Measurements from ENCODE around the gene CCDC51. TPM values are rescaled to one million over a fixed set of nuclear protein-coding genes. Genes with fewer than 3 reads are reported as not detected.

The CCDC51 gene
- total RNA-seq, 2 experiments from 2014 or later: 24.3 to 24.4 TPM

DNA sequence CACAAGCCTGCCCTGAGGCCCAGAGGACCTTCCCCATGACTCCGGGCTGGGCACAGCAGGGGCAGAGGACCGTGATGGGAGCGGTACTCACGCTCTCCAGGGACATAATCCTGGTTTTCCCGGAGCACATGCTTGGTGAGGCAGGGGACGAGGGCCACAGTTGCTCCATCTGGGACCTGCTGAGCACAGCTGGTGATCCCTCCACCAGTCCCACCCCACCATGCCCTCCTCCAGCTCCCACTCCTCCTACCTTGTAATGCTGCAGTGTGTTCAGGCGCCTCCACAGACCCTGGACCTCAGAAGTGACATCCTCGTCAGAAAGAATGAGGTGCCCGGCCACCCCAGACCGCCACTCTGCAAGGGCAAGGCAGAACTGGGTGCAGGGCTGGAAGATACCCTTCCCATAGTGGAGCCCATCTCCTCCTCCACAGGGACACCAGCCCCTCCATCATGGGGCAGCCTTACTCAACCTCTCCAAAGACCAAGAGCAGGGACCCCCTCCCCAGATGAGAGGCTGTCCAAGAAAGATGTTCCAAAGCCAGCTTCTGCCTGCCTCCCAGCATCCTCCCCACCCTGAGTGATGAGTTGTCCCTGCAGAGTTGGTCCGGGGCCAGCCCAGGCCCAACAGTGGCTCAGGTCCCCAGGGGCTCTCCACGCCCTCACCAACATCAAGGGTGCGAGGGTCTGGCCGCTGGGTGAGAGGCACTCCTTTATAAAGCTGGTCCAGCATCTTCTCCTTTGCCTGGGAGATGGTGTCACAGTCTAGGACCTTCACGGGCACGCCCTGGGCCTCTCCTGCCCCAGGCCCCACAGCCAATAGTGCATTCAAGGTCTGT lies 29.5 kb downstream of the CCDC51 start:
- Mint-ChIP-seq H3K9me3 (no peaks in the 10 kb centered on the region), H3K4me3 (no peak overlapping the region), H3K27me3 (no peaks in the 10 kb centered on the region), H3K36me3 (no peaks in the 10 kb centered on the region), H3K27ac (no peak overlapping the region), H3K4me1 (ENCODE audit: low read depth) (no peaks in the 10 kb centered on the region)
- DNase-seq: no peak
- intact Hi-C loops (cut with micrococcal nuclease): no loop called here
- POLR2A ChIA-PET: no interaction called here
- CTCF ChIA-PET: interaction anchor here (3.4 to 3.6 kb wide), 2 partner anchors 10 to 26 kb away, joined by 13 to 14 read pairs; no protein-coding TSS in a partner anchor

DNA sequence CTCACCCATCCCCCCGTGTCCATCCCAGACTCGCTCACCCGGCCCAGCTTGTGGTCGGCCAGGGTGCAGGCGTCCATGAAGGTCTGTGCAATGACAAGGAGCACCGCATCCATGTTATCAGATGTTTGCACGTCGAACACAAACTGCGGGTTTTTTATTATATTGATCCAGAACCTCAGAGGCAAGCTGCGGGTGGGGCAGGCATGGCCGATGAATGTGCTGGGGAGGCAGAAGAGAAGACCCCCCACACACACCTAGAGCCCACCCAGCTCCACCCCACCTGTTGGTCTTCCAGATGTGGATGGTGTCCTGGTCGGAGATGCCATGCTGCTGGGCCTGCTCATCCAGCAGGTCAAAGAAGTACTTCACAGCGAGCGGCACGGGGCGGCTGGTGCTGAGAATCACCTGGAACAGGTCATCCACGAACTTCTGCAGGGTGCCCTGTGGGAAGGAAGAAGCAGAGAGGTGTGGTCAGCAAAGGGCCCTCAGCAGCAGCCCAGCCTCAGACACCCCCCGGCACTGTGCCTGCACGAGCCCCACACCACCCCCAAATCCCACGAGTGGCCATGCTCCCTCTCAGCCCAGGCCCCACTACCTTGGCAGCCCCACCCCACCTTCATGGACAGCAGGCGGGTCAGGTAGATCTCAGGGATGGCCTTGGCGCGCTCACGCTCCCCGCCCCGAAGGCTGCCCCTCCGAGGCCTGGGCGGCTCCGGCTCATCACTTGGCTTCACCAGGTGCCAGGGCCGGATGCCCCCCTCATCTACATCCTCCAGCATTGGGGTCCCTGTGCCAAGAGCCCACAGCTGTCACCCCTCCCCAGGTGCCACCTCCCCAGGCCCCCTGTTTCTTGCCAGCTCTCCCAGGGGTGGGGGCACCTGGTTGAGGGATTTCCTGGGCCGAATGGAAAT lies 30.4 kb downstream of the CCDC51 start:
- CTCF ChIA-PET: interaction anchor here (2.8 to 3.6 kb wide), 2 partner anchors 9 to 26 kb away, joined by 14 to 25 read pairs; no protein-coding TSS in a partner anchor
- H3K27me3 Mint-ChIP-seq: no peaks in the 10 kb centered on the region
- H3K4me1 Mint-ChIP-seq (ENCODE audit: low read depth): no peaks in the 10 kb centered on the region
- DNase-seq: peak; percentile 3
- no peaks in the 10 kb centered on the region for H3K9me3 Mint-ChIP-seq
- POLR2A ChIA-PET: no interaction called here
- no peaks in the 10 kb centered on the region for H3K36me3 Mint-ChIP-seq
- no peak overlapping the region for H3K4me3 Mint-ChIP-seq
- intact Hi-C loops (cut with micrococcal nuclease): no loop called here
- no peak overlapping the region for H3K27ac Mint-ChIP-seq

DNA sequence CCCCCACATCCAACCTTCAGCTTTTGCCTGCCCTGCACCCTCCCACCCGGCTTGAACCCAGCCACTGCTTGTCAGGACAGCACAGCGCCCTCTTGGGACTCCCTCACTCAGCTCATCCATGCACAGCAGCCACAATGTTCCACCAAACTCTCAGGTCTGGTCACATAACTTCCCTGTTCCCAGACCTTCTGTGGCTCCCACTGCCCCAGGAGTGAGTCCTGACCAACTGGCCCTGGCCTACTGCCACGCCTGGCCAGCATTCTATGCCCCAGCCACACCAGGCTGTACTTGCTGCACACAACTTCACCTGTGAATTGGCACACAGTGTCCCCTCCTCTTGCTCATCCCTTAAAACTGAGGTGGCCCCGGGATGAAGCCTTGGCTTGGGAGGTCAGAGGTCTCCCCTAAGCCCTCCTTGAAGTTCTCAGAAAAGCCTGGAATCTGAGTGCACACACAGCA lies 31.1 kb downstream of the CCDC51 start:
- H3K27ac Mint-ChIP-seq: no peak overlapping the region
- peak; percentile 15 for DNase-seq
- H3K4me1 Mint-ChIP-seq (ENCODE audit: low read depth): no peaks in the 10 kb centered on the region
- POLR2A ChIA-PET: no interaction called here
- no peaks in the 10 kb centered on the region for H3K9me3 Mint-ChIP-seq
- no peak overlapping the region for H3K4me3 Mint-ChIP-seq
- intact Hi-C loops (cut with micrococcal nuclease): no loop called here
- H3K36me3 Mint-ChIP-seq: no peaks in the 10 kb centered on the region
- H3K27me3 Mint-ChIP-seq: no peaks in the 10 kb centered on the region
- CTCF ChIA-PET: interaction anchor here (2.8 to 3.6 kb wide), 2 partner anchors 8 to 26 kb away, joined by 14 to 25 read pairs; no protein-coding TSS in a partner anchor

DNA sequence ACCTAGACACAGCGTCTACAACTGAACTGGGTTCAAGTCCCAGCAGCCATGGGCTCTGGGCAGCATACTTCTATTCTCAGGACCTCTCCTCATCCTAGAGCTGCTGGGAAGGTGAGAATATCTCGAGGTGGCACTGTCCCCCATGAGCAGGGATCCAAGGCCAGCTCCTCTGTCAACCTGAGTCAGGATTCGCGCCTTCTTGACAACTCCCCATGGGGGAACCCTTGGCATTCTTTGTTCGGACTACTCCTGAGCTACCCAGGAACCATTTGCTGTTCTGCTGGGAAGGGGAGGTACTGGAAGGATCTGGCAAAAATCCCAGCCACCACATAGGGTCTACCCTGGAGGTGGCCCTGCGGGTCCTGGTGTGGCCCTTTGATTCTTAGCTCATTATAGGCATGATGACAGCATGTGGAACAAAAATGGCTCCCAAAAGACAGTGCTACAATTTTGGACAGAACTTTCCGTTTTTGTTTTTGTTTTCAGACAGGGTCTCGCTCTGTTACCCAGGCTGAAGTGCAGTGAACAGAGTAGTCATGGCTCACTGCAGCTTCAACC lies 32.3 kb downstream of the CCDC51 start:
- POLR2A ChIA-PET: no interaction called here

DNA sequence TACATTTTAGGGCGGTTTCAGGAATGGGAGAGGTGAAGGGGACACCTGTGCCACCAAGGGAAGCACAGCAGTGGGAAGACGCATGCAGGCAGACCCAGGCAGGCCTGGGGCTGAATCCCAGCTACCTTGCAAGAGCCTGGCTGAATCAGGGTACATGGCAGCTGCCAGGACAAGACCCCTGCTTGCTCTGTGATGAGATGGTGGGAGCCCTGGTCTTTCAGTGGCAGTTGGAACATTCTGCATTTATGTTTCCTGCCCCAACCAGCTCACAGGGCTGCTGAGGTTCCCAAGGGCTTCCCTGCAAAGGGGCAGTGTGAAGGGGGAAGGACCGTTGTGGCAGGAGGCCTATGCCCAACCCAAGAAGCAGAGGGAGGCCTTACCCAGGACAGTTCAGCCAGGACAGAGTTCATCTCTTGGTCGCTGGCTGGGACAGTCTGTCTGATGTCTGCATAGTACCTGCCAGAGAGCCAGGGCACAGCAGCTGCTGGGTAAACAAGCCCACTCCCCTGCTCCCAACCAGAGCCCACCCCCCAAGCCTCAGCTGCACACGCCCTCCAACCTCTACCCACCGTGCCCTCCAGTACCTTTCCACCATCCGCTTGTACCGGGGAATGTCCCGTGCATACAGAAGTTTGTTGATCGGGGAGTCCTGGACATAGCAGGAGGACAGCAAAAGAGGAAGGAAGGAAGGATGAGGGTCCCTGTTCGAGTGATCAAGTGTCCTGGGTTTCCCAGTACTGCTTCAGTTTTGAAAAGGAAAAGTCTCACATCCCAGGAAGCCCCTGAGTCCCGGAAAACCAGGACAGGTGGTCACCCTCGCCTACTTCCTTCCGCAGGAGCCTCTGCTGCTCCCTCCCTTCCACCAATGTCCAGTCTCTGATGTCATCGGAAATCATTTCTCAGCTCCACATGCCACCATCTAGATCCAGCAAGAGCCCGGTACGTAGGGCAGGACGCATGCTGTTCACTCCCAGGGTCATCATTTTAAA lies 33.2 kb downstream of the CCDC51 start:
- CTCF ChIA-PET: interaction anchor here (0.6 to 2.8 kb wide), 3 partner anchors 29 to 198 kb away, joined by 3 to 25 read pairs (median 3); no protein-coding TSS in a partner anchor
- POLR2A ChIA-PET: no interaction called here
- no peaks in the 10 kb centered on the region for H3K36me3 Mint-ChIP-seq
- DNase-seq: peak; percentile 6
- H3K9me3 Mint-ChIP-seq: no peaks in the 10 kb centered on the region
- no peak overlapping the region for H3K27ac Mint-ChIP-seq
- H3K4me3 Mint-ChIP-seq: no peak overlapping the region
- intact Hi-C loops (cut with micrococcal nuclease): no loop called here
- no peaks in the 10 kb centered on the region for H3K4me1 Mint-ChIP-seq (ENCODE audit: low read depth)
- H3K27me3 Mint-ChIP-seq: no peaks in the 10 kb centered on the region

More for the DNA sequence above, 32.3 kb downstream of the CCDC51 start:
- Mint-ChIP-seq H3K9me3 (no peaks in the 10 kb centered on the region), H3K27ac (no peak overlapping the region), H3K27me3 (no peaks in the 10 kb centered on the region), H3K4me1 (ENCODE audit: low read depth) (no peaks in the 10 kb centered on the region), H3K36me3 (no peaks in the 10 kb centered on the region), H3K4me3 (no peak overlapping the region)
- intact Hi-C loops (cut with micrococcal nuclease): no loop called here
- CTCF ChIA-PET: interaction anchor here (0.5 to 2.8 kb wide), 6 partner anchors 8 to 197 kb away, joined by 3 to 25 read pairs (median 3); no protein-coding TSS in a partner anchor
- DNase-seq: no peak

DNA sequence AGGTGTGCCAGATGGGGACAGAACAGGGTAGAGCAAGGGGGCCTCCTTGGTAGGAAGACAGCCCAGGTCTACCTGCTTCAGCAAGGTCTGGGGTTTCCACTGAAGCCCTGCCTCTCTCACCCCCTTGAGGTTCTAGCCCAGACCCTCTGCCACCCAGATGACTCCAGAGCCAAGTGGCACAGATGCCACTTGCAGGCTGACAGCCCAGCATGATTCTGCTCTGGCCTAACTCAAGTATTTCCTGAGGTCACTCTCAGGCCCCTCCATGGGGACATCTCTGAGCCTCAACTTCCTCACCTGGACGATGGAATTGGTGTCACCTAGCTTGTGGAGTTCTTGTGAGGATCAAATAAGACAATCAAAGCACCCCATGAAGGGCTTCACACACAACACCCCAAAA lies 33.9 kb downstream of the CCDC51 start:
- no peaks in the 10 kb centered on the region for H3K4me1 Mint-ChIP-seq (ENCODE audit: low read depth)
- intact Hi-C loops (cut with micrococcal nuclease): no loop called here
- H3K27me3 Mint-ChIP-seq: no peaks in the 10 kb centered on the region
- POLR2A ChIA-PET: no interaction called here
- no peak overlapping the region for H3K4me3 Mint-ChIP-seq
- no peaks in the 10 kb centered on the region for H3K9me3 Mint-ChIP-seq
- CTCF ChIA-PET: interaction anchor here (8.0 kb wide), 1 partner anchor 31 kb away, joined by 290 read pairs; the partner anchor contains the start of genes CCDC51 and TMA7
- H3K36me3 Mint-ChIP-seq: no peaks in the 10 kb centered on the region
- H3K27ac Mint-ChIP-seq: no peak overlapping the region
- DNase-seq: no peak

DNA sequence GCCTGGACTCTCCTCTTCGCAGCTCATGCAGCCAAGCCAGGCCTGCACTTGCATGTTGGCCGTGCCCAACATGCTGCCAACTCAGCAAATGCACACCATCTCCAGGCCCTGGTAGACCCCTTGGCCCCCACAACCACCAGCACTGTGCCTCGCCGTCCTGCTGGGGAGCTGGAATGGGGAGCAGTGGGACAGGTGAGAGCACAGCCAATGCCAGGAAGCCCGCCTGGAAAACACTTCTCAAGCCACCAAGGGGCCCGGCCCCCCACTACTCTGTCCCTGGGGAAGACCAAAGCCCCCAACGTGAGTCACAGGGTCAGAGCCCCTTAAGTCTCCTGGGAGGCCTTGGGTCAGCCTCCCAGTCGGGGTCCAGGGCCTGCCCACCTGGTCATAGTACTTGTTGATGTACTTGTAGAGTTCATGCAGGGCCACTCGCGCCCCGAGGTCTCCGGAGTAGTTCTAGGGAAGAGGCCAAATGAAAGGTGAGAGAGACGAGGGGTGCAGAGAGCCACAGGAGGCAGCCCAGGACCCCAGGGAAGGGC lies 34.5 kb downstream of the CCDC51 start:
- Mint-ChIP-seq H3K27ac (no peak overlapping the region), H3K4me3 (no peak overlapping the region), H3K9me3 (no peaks in the 10 kb centered on the region), H3K4me1 (ENCODE audit: low read depth) (no peaks in the 10 kb centered on the region), H3K36me3 (no peaks in the 10 kb centered on the region), H3K27me3 (peaks cover 1% of the 10 kb centered on the region)
- CTCF ChIA-PET: interaction anchor here (0.6 to 8.0 kb wide), 2 partner anchors 31 to 173 kb away, joined by 3 to 290 read pairs; partner anchors contain the start of genes CCDC51 and TMA7
- POLR2A ChIA-PET: no interaction called here
- peak; percentile 6 for DNase-seq
- intact Hi-C loops (cut with micrococcal nuclease): no loop called here

DNA sequence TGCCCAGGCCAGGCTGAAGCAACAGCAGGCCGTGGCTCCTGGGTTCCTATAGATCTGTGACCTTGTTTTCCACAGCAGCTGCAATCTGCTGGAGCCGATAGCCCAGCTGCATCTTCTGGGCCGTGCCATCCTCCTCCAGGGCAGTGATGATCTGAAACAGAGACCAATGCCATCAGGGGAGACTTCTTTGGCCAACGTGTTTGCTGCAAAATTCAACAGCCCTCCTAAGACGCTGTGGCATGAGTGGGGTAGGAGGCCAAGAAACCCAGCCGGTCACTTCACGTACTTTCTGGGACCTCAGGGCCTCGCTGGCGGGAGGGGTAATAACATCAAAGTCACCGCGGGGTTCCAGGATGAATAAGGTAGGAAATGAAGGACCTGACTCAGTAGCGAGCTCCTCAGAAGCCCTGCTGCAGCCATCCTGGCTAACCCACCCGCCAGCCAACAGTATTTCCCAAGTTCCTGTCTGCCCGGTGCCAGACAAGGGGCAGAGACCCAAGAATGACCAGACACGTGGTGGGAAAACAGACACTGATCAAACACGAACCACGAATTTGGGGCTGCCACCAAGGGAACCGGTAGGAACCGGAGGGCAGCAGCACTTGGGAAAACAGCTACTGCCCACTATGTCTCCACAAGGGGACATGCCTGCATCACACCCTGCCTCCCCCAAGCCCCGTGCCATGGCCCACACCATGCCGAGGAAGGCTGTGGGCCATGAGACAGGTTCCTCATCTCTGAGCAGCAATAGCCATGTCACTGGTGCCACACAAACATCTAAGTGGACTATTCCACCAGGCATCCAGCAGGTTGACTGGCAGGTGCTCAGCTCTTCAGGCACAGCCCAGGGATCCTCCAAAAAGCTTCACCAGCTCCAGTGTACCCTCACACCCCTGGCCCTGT lies 35.2 kb downstream of the CCDC51 start:
- no peak overlapping the region for H3K4me3 Mint-ChIP-seq
- no peak overlapping the region for H3K27ac Mint-ChIP-seq
- POLR2A ChIA-PET: no interaction called here
- no peaks in the 10 kb centered on the region for H3K4me1 Mint-ChIP-seq (ENCODE audit: low read depth)
- peak; percentile 3 for DNase-seq
- H3K36me3 Mint-ChIP-seq: no peaks in the 10 kb centered on the region
- CTCF ChIA-PET: interaction anchor here (0.6 to 8.0 kb wide), 3 partner anchors 32 to 172 kb away, joined by 3 to 290 read pairs (median 153); partner anchors contain the start of genes CCDC51 and TMA7
- H3K9me3 Mint-ChIP-seq: no peaks in the 10 kb centered on the region
- H3K27me3 Mint-ChIP-seq: peaks cover 1% of the 10 kb centered on the region
- intact Hi-C loops (cut with micrococcal nuclease): no loop called here

DNA sequence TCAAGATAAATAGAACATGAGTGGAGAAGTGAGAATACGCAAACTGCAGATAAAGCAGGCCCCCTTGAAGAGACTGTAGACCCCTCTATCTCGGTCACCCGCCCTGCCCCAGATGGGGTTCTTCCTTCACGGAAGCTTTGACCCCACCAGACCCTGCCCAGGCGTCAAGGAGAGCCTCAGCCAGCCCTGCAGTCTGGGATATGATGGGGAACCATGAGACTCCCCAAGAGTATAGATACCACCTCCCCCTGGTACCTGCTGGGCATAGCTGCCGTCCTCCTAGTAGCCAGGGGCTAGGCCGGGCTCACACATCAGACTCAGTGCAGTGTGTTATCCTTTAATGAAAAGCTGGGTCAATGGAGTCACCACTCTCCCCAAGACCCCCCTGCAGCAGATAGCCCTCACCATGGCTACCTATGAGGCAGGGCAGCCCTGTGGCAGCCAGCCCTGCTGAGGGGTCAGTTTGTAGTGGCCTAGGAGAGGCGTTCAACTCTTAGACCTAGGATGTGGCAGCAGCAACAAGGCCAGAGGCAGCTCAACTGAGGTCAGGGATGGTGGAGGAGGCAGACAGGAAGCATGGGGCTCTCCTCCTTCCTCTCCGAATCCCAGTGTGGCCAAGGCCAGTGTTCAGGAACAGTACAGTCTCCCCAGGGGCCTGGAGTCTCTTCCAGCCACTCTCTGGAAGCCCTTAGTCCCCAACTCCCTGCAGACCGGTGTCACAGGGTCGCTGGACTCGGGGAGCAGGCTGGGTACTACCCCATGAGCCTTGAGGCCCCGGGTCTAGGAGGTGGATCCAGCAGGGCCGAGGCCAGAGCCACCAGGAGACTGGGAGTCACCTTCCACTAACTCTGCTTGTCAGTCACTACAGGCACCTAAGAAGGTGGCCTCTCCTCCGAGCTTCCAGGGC lies 36.1 kb downstream of the CCDC51 start:
- ChIA-PET CTCF (interaction anchor here (6.4 to 8.0 kb wide), 2 partner anchors 33 to 145 kb away, joined by 153 to 290 read pairs; partner anchors contain the start of genes CCDC51 and TMA7), POLR2A (interaction anchor here (0.6 kb wide), 1 partner anchor 54 kb away, joined by 3 read pairs; no protein-coding TSS in a partner anchor)
- Mint-ChIP-seq H3K36me3 (no peaks in the 10 kb centered on the region), H3K27me3 (peaks cover 1% of the 10 kb centered on the region), H3K9me3 (no peaks in the 10 kb centered on the region), H3K4me1 (ENCODE audit: low read depth) (no peaks in the 10 kb centered on the region), H3K4me3 (no peak overlapping the region), H3K27ac (no peak overlapping the region)
- intact Hi-C loops (cut with micrococcal nuclease): no loop called here
- DNase-seq: peak; percentile 4
